Right hindlimb (tissue), 1 donor: ENCODE measurements around the gene LSR.

Source experiments
- DNase-seq: peaks from one replicate; pipeline ENCODE4 v3.0.0-alpha.2; 2018

The LSR gene

GRCh38 chr19:35306473-35307246 is 57.9 kb downstream of the LSR start:
- no peak for DNase-seq

DNA sequence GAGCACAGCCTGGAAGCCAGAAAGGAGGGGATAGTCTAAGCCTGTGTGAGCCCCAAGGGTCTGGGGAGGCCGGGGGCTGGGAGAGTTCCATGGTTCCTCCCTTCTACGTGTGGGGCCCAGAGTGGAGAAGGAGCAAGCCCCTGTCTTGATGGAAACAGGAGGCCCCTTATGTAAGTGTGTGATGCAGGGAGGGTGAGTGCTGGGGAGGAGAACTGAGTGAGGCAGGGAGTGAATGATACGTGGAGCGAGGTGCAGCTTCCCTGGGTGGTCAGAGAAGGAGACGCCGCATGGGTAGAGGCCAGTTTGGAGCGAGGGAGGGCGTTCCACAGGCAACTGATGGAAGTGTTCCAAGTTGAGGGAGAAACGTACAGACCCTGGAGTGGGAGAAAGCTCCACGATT is 59.1 kb downstream of the LSR start:
- DNase-seq, result peak; percentile 79

DNA sequence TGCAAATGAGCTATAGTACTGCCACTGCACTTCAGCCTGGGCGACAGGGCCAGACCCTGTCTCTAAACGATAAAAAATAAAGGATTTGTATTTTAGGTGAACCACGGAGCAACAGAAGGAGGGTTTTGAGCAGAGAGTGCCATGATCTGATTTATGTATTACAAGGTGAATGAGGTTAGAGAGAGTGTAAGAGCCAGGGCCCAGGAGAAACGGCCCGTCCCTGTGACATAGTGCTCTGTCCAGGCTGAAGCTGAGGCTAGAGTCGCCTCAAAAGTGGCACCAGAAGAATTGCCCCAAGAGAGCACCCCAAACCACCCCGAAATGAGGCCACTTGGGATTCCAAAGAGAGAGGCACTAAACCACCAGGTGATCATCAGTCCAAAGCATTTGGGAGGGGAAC is 60.1 kb downstream of the LSR start:
- no peak for DNase-seq

- DNase-seq, result peak; percentile 84
These were observed 60.9 kb downstream of the LSR start for GRCh38 chr19:35309481-35310279.

GRCh38 chr19:35310331-35310730 is 61.5 kb downstream of the LSR start:
- no peak for DNase-seq

GRCh38 chr19:35310811-35311465 is 62.1 kb downstream of the LSR start:
- DNase-seq, result no peak

DNA sequence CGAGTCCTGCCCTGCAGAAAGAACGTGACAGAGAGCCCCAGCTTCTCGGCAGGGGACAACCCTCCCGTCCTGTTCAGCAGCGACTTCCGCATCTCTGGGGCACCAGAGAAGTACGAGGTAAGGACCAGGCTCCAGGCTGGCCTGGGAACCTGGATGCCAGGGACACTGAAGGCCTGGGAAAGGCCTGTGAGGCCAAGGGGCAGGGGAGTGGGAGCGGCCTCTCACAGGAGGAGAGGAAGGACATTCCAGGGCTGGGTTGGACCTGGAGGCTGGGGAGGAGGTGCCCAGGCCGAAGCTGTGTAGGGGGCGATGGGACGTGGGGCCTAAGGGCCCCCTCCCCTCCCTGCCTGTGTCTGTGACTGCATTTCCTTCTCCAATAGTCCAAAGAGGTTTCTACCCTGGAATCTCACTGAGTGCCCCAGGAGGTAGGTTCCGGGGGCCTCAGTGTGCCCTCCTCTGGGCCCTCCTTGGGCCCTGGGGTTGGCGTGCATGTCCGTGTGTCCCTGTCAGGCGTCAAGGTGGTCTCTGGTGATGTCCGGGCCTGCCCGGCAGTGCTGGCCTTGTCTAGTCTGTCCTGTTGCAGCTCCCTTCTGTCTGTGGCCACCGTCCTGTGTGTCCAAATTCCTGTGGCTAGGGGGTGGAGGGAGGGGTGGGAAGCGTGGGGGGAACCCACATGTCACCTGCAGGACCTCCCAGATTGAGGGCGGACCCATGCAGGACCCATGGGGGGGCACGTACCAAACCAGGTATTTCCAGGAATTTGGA is 63.3 kb downstream of the LSR start:
- no peak for DNase-seq

- no peak for DNase-seq
These were observed 64.8 kb downstream of the LSR start for GRCh38 chr19:35313587-35313986.

GRCh38 chr19:35314031-35314430 is 65.2 kb downstream of the LSR start:
- DNase-seq, result no peak

GRCh38 chr19:35314858-35315470 is 66.2 kb downstream of the LSR start:
- DNase-seq, result no peak

GRCh38 chr19:35315883-35316282 is 67.1 kb downstream of the LSR start:
- DNase-seq, result no peak

DNA sequence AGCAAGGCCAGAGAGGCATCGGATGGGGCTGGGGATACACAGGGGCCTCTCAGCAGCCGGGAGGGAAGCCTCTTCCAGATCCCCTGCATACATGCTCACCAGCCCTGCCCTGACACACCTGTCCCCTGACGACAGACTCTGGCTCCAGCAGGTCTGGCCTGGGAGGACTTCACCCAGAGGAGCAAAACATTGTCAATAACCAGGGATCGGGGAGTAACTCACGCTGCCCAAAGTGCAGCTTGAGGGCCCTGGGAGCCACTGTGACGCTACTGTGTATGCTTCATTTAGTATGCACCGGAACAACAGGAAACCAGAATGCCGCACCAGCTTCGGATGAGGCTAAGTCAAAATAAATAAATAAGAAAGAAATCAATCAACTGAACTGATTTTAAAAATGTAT is 67.8 kb downstream of the LSR start:
- DNase-seq, result no peak
